8988T (cell line): ENCODE results near the gene FCRLB.
"Not testable (repeated sequence)": the region's sequence is repeated elsewhere in the genome, so short reads cannot be mapped to it uniquely, and the experiment has no call there.

Experiments
- DNase-seq: peaks from one replicate; pipeline ENCODE4 v3.0.0; 2011

FCRLB gene

GRCh38 chr1:161747801-161748200 lies 26.5 kb downstream of the FCRLB start:
- no peak for DNase-seq

- peak; percentile 63 for DNase-seq
These were observed 28.4 kb downstream of the FCRLB start, which contains the start of gene DUSP12 for GRCh38 chr1:161749509-161750407. Gene DUSP12 (plus strand): TSS chr1:161749786. CDS start chr1:161749802, 16 bp downstream.

GRCh38 chr1:161763522-161764098 lies 42.3 kb downstream of the FCRLB start:
- DNase-seq, result no peak

- DNase-seq, result peak; percentile 24
These were observed 45.0 kb downstream of the FCRLB start, which contains the start of gene ATF6 for GRCh38 chr1:161766102-161766981. Gene ATF6 (plus strand): TSS chr1:161766320. CDS start chr1:161766361, 41 bp downstream.

GRCh38 chr1:161768461-161768860 lies 47.1 kb downstream of the FCRLB start:
- no peak for DNase-seq

GRCh38 chr1:161768986-161769672 lies 47.8 kb downstream of the FCRLB start:
- no peak for DNase-seq

- not testable (repeated sequence) for DNase-seq
These were observed 48.3 kb downstream of the FCRLB start for GRCh38 chr1:161769673-161770045.

GRCh38 chr1:161770250-161770649 lies 48.9 kb downstream of the FCRLB start:
- no peak for DNase-seq

GRCh38 chr1:161771161-161771560 lies 49.8 kb downstream of the FCRLB start:
- no peak for DNase-seq

GRCh38 chr1:161771973-161772372 lies 50.6 kb downstream of the FCRLB start:
- no peak for DNase-seq

- no peak for DNase-seq
These were observed 51.1 kb downstream of the FCRLB start for GRCh38 chr1:161772397-161772796.

GRCh38 chr1:161773791-161774190 lies 52.4 kb downstream of the FCRLB start:
- DNase-seq, result no peak

GRCh38 chr1:161777261-161777660 lies 55.9 kb downstream of the FCRLB start:
- no peak for DNase-seq
